Ureter (tissue), 1 donor: ENCODE data around the gene THSD8. TPM values are rescaled to one million over a fixed set of nuclear protein-coding genes. Genes with fewer than 3 reads are reported as not detected.
A peak's percentile ranks its signal among the peaks of the same experiment; 100 is the strongest.
"Not testable (repeated sequence)": the region's sequence is repeated elsewhere in the genome, so short reads cannot be mapped to it uniquely, and the experiment has no call there.

Experiments
- DNase-seq: peaks from one replicate; pipeline ENCODE4 v3.0.0-alpha.2; 2020; ENCODE audit warnings: low spot score
- total RNA-seq: library from RNA; stranded (reverse); gene quantifications from one replicate; pipeline ENCODE4 v1.2.4, GENCODE V29; 2023
- donor health status: DM: yes; HTN: yes; CAD: no.

Gene THSD8
- total RNA-seq, 1 donor from 2014 or later: 4.4 TPM

DNA sequence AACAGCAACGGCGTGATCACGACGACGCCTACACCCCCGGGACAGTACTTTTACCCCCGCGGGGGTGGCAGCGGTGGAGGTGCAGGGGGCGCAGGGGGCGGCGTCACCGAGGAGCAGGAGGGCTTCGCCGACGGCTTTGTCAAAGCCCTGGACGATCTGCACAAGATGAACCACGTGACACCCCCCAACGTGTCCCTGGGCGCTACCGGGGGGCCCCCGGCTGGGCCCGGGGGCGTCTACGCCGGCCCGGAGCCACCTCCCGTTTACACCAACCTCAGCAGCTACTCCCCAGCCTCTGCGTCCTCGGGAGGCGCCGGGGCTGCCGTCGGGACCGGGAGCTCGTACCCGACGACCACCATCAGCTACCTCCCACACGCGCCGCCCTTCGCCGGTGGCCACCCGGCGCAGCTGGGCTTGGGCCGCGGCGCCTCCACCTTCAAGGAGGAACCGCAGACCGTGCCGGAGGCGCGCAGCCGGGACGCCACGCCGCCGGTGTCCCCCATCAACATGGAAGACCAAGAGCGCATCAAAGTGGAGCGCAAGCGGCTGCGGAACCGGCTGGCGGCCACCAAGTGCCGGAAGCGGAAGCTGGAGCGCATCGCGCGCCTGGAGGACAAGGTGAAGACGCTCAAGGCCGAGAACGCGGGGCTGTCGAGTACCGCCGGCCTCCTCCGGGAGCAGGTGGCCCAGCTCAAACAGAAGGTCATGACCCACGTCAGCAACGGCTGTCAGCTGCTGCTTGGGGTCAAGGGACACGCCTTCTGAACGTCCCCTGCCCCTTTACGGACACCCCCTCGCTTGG, 9.6 kb upstream of the THSD8 start:
- DNase-seq: peak; percentile 78

DNA sequence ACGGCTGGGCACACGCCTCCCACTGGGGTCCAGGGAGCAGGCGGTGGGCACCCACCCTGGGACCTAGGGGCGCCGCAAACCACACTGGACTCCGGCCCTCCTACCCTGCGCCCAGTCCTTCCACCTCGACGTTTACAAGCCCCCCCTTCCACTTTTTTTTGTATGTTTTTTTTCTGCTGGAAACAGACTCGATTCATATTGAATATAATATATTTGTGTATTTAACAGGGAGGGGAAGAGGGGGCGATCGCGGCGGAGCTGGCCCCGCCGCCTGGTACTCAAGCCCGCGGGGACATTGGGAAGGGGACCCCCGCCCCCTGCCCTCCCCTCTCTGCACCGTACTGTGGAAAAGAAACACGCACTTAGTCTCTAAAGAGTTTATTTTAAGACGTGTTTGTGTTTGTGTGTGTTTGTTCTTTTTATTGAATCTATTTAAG, 9.0 kb upstream of the THSD8 start:
- peak; percentile 53 for DNase-seq

DNA sequence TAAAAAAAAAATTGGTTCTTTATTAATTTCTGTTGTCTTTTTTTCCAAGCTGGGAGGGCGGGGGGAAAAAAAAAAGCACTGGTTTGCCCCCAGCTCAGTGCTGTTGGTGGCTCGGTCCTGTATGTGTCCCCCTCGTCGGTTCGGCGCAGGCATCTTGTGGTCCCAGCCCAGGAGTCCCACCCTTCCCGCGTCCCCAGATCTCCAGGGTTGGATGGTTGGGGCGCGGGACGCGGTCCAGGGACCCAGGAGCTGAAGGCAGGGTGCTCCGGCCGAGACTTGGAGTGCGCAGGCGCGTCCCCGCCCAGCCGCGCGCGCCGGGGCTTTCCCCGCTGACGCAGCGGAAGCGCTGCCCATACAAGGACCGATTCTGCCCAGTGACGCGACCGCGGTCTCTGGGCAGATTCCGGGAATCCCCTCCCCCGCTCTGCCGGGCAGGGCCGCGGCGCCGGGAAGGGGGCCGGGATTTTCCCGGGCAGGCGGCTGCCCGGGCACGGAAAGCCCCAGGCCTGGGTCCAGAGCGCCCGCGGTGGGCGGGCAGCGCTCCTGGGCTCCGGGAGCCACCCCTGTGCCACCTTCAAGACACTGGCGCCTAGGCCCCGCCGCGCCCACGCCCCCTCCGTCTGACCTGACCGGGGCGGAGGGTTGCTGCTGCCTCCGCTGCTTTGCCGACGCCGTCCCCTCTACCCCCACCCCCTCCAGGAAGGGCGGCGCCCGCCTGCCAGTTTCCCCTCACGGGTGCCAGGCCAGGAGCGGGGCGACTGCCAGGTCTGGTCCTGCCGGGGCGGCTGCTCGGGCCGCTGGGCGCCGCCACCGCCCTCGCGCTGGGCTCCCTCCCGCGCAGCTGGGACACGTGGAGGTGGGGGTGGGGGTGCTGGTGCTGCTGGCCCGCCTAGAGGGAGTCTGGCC, 8.3 kb upstream of the THSD8 start:
- DNase-seq: peak; percentile 94

DNA sequence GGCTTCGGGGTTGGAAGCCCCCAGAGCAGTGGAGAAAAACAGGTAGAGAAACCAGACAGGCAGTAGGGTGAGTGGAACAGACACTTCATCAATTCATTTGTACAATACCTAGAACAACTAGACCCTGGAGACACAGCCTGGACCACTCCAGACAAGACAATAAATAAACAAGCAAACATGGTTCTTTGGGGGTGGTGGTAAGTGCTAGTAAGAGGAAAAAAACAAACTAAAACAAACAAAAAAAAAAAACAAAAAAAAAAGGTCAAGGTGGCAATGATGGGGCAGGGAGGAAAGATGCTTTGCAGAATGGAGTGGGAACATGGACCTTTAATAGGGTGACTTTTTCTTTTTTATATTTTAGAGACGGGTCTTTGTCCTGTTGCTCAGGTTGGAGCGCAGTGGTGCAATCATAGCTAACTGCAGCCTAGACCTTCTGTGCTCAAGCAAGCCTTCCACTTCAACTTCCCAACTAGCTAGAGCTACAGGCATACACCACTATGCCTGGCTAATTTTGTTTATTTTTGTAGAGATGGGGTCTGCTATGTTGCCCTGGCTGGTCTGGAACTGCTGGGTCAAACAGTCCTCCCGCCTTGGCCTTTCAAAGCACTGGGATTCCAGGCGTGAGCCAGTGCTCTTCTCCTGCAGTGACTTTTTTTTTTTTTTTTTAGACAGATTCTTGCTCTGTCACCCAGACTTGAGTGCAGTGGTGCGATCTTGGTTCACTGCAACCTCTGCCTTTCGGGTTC, 7.5 kb upstream of the THSD8 start:
- peak; percentile 45 for DNase-seq

DNA sequence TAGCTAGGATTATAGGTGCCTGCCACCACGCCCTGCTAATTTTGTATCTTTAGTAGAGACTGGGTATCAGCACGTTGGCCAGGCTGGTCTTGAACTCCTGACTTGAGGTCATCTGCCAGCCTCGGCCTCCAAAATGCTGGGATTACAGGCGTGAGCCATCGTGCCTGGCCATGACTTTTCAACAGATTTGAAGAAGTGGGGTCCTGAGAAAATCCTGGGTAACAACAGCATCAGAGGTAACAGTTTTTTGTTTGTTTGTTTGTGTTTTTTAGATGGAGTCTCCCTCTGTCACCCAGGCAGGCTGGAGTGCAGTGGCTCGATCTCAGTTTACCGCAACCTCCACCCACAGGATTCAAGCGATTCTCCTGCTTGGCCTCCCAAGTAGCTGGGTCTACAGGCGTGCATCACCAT, 6.9 kb upstream of the THSD8 start:
- no peak for DNase-seq

DNA sequence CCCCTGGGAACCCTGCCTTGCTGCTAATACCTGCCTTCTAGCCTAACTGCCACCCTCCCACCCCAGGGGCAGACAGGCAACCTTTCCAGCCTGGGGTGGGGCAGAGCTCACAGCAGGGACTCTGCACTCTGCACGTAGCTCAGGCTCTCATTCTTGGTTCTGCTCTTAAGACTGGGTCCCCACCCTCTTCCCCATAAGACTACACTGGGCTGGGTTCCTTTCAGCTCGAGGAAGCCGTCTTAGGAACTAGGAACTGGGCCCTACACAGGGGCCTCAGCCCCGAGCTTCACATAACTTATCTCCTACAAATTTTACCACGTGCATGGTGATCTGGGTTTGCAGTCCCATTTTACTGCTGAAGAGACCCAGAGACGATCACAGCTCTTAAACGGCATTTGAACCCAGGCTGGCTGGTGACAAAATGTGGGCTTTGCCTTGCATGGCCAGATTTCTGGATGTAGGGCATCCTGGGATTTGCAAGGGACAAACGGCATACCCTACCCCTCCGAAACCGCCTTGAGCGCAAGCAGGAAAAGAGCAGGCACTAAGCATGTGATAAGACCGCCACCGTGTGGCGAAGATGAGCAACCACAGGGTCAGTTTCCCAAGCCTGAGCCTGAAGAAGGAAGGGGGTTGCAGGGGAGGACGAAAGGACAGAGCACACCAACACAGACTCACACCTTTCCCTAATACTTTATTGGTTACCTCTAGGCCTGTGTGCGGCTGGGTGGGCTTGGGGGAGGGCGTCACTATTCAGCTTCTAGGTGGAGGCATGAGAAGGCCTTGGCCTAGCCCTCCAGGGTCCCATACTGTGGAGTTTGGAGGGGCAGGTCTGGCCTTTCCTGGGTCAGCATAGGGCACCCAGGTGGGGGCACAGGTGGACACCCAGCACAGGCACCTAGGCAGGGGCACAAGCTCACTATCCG, 5.5 kb upstream of the THSD8 start:
- peak; percentile 83 for DNase-seq

DNA sequence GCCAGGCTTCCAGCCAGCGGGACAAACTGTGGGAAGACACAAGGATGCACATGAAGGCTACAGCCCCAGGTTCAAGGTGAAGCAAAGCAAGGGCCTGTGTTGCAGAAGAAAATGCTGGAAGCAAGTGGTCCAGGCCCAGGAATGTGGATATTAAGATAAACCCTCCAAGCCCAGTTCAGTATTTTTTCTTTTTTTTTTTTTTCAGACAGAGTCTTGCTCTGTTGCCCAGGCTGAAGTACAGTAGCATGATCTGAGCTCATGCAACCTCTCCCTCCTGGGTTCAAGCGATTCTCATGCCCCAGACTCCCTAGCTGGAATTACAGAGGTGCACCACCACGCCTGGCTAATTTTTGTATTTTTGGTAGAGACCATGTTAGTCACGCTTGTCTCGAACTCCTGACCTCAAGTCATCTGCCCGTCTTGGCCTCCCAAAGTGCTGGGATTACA, 4.7 kb upstream of the THSD8 start:
- no peak for DNase-seq

DNA sequence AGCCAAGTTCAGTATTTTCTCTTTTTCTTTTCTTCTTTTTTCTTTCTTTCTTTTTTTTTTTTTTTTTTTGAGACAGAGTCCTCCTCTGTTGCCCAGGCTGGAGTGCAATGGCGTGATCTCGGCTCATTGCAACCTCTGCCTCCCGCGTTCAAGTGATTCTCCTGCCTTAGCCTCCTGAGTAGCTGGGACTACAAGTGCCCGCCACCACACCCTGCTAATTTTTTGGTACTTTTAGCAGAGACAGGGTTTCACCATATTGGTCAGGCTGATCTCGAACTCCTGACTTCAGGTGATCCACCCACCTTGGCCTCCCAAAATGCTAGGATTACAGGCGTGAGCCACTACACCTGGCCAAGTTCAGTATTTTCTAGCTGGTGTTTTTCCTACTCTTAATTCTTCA, 4.3 kb upstream of the THSD8 start:
- DNase-seq: not testable (repeated sequence)

DNA sequence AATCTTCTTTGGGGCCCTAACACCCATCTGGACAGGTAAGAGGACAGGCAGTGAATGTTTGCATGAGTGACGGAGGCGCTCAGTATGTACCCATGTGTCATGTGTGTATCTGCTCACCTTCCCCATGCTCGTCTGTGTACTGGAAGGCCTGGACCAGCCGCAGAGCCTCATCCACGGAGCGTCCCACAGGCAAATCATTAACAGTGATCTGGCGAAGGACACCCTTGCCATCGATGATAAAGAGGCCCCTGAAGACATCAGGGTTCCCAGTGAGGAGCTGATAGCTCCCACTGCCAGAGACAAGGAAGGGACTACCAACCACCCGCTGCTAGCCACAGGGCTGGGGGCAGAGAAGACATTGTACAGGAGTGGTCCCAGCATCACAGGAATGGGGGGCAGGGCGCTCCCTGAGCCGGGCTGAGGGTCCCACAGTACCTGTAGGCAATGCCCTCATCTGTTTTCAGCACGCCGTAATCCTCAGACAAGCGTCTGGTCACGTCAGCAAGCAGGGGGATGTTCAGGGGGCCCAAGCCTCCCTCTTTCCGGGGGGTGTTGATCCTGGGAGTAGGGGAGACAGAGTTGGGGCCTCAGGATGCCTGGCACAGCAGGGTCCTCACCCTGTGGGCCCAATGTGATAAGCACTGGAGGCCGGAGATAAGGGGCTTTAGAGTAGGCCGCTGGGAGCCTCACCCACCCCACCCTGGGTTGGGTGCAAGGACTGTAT, 2.0 kb upstream of the THSD8 start:
- DNase-seq: no peak

DNA sequence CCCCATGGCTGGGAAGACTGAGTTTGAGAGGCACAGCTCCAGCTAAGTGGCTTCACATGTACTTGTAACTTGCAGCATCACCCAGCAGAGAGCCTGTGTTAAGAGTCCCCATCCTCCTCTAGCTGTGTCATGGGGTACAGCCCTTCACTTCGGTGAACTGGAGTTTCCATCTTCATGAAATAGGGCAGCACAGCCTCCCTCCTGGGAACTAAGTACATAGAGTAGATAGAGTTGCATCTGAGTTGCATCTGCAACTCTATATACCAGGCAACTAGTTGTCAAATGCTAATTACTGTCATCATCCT, 1.5 kb upstream of the THSD8 start:
- DNase-seq: no peak

DNA sequence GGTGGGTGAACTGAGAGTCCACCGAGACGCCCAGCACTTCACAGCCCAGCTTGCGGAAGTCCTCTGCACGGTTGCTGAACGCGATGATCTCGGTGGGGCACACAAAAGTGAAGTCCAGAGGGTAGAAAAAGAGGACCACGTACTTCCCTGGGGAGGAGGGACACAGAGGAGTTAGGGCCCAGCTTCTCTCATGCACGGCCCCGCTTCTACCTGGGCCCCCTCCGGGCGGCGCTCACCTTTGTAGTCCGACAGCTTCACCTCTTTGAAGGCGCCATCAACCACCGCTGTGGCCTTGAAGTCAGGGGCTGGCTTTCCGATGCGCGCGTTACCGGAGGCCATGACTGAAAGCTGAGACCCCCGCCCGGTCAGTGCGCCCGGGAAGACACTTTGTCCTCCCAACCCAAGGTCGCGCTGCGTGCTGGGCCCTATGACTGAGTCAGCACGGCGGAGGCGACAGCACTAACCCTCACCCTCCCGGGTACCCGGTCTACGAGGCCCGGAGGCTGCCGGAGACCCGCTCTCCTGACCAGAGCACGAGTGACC, 875 bp upstream of the THSD8 start:
- no peak for DNase-seq

DNA sequence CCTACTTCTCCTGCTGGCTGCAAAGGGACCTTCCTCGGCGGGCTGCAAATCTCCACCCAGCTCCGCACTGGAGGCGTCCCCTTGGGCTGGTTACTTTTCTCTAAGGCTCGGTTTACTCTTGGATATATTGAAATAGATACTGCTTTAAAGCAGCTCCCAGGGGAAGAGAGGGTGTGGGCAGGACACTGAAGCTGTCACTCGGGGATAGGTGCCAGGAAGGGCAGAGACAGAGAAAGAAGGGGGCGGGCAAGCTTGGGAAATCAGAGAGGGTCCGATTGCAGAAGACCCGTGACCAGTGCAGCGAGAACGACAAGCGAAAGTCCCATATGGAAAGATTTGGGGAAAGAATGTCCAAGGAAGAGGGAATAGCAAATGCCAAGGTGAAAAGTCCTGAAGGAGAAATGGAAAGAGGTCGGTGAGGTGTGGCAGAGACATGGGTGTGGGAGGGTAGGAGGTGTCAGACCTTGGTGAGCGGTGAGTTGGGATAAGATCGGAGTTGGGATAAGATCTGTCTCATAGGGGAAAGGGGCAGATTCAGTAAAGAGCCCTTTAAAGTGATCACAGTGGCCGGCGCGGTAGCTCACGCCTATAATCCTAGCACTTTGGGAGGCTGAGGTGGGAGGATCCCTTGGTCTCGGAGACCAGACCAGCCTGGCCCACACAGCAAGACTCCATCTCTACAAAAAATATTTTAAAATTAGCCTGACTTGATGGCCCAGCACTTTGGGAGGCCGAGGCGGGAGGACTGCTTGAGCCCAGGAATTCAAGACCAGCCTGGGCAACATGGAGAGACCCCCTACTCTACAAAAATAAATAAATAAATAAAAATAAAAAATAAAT, 618 bp downstream of the THSD8 start:
- no peak for DNase-seq

DNA sequence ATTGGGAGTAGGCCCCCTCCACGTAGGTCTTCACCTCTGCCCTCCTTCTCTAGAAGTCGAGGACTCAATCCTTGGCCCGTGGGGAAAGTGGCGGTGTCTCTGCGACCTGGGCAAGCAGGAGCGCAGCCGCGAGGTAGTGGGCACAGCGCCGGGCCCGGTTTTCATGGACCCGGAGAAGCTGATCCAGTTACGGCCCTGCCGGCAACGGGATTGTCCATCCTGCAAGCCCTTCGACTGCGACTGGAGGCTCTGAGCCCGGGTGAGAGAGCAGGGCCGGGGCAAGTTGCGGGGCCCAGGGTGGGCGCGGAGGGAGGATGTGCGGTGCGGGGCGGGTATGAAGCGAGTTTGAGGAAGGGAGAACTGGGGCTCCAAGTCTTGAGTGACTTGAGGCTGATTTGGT, 2.2 kb downstream of the THSD8 start:
- no peak for DNase-seq

DNA sequence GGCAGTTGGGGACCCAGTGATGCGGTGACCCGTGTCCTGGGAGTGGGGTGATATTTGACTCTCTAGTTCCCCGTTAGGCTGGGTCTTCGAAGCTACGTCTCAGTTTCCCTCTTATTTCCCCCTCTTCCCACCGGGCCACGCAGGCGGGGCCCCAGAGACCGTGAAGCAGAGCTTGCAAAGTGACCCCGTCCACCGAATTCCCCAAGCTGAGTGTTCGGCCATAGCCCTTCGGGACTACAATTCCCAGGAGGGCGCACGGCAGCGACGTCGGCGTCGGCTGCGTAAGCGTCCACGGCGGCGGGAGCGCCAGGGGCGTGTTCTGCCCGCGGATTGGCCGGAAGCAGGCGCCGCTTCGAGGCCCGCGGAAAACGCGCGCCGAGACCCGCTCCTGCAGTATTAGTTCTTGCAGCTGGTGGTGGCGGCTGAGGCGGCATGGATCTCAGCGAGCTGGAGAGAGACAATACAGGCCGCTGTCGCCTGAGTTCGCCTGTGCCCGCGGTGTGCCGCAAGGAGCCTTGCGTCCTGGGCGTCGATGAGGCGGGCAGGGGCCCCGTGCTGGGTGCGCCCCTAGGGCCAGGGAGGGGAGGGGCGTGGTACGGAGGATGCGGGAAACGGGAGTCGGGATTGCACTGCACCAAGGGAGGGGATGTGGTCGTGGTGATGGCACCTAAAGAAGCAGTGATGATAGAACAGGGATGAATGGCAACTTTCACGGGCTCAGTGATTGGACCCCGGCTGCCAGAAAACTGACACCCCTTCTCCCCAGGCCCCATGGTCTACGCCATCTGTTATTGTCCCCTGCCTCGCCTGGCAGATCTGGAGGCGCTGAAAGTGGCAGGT, 4.6 kb downstream of the THSD8 start, which contains the start of gene RNASEH2A:
RNASEH2A (plus strand) TSS at position 343 of the 840 bp plus-strand sequence; CDS start at position 433, 90 bp downstream.
- peak; percentile 89 for DNase-seq

DNA sequence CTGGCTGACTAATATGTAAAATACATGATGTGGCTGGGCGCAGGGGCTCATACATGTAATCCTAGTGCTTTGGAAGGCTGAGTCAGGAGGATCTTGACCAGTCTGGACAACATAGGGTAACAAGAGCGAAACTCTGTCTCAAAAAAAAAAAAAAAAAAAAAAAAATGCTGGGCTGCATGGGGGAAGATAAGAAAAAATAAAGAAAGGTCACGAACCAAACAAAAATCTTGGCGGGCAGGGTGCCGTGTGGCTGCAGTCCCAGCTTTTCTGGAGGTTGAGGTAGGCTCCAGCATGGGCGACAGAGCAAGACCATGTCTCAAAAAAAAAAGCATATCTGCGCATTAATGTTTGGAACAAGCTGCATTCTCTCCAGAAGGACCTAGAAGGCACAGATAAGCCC, 13.2 kb downstream of the THSD8 start:
- no peak for DNase-seq

DNA sequence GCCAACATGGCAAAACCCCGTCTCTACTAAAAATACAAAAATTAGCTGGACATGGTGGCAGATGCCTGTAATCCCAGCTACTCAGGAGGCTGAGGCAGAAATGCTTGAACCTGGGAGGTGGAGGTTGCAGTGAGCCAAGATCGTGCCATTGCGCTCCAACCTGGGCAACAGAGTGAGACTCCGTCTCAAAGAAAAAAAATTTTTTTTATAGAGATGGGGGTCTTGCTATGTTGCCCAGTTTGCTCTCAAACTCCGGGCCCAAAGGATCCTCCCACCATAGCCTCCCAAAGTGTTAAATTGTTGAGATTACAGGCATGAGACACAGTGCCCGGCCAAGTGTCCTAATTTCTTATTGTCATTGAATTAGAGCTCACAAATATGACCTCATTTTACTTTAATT, 15.3 kb downstream of the THSD8 start:
- not testable (repeated sequence) for DNase-seq

DNA sequence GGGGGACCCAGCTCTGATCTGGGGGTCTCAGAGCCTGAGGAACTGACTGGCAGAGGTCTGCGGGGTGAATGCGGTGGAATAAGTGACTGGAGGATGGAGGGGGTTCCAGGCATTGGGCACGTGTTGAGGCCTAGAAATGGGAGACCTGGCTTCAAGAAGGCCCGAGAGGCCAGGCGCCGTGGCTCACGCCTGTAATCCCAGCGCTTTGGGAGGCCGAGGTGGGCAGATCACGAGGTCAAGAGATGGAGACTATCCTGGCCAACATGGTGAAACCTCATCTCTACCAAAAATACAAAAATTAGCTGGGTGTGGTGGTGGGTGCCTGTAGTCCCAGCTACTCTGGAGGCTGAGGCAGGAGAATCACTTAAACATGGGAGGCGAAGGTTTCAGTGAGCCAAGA, 15.9 kb downstream of the THSD8 start:
- DNase-seq: not testable (repeated sequence)

DNA sequence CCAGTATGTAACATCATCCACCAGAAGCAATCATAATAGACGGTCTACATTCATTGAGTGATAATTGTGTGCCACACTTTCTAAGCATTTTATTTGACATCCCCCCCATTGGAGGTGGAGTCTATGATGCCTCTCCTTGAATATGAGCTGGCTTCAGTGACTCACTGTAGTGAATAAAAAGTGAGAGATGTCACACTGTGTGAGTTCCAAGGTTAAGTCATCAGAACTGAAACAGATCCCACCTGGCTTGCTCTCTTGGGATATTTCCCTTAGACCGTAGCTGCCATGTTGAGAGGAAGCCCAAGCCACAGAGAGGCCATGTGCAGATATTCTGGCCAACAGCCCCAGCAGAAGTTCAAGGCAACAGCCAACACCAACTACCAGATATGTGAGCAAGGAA, 19.9 kb downstream of the THSD8 start:
- DNase-seq: no peak
